ENCODE data around the gene TRIM46.
A peak's percentile ranks its signal among the peaks of the same experiment; 100 is the strongest.
"Not testable (repeated sequence)": the region's sequence is repeated elsewhere in the genome, so short reads cannot be mapped to it uniquely, and the experiment has no call there.

Gene TRIM46

GRCh38 chr1:155187456-155187891, 13.8 kb downstream of the TRIM46 start:
- DNase-seq (ENCODE audit: low read depth): no peak

GRCh38 chr1:155188268-155188667, 14.6 kb downstream of the TRIM46 start:
- DNase-seq (ENCODE audit: low read depth): no peak

- not testable (repeated sequence) for DNase-seq (ENCODE audit: low read depth)
Measured at GRCh38 chr1:155189926-155190325, 16.3 kb downstream of the TRIM46 start.

GRCh38 chr1:155191904-155192303, 18.3 kb downstream of the TRIM46 start:
- DNase-seq (ENCODE audit: low read depth): no peak

- no peak for DNase-seq (ENCODE audit: low read depth)
Measured at GRCh38 chr1:155192346-155193274, 19.0 kb downstream of the TRIM46 start.

GRCh38 chr1:155193275-155193990, 19.8 kb downstream of the TRIM46 start:
- peak; percentile 37 for DNase-seq (ENCODE audit: low read depth)

- DNase-seq (ENCODE audit: low read depth): not testable (repeated sequence)
Measured at GRCh38 chr1:155193991-155194240, 20.3 kb downstream of the TRIM46 start.

GRCh38 chr1:155195201-155196102, 21.8 kb downstream of the TRIM46 start:
- no peak for DNase-seq (ENCODE audit: low read depth)

GRCh38 chr1:155196103-155196892, 22.6 kb downstream of the TRIM46 start:
- no peak for DNase-seq (ENCODE audit: low read depth)

- DNase-seq (ENCODE audit: low read depth): no peak
Measured at GRCh38 chr1:155196893-155197638, 23.4 kb downstream of the TRIM46 start.

GRCh38 chr1:155197901-155198546, 24.4 kb downstream of the TRIM46 start:
- no peak for DNase-seq (ENCODE audit: low read depth)

- DNase-seq (ENCODE audit: low read depth): no peak
Measured at GRCh38 chr1:155198547-155198906, 24.9 kb downstream of the TRIM46 start.

GRCh38 chr1:155199792-155200191, 26.1 kb downstream of the TRIM46 start:
- DNase-seq (ENCODE audit: low read depth): no peak

- DNase-seq (ENCODE audit: low read depth): no peak
Measured at GRCh38 chr1:155200920-155201319, 27.3 kb downstream of the TRIM46 start.

- no peak for DNase-seq (ENCODE audit: low read depth)
Measured at GRCh38 chr1:155202198-155202597, 28.5 kb downstream of the TRIM46 start.

- DNase-seq (ENCODE audit: low read depth): no peak
Measured at GRCh38 chr1:155202731-155203515, 29.3 kb downstream of the TRIM46 start.

GRCh38 chr1:155205035-155205434, 31.4 kb downstream of the TRIM46 start:
- no peak for DNase-seq (ENCODE audit: low read depth)

GRCh38 chr1:155205969-155206593, 32.4 kb downstream of the TRIM46 start:
- DNase-seq (ENCODE audit: low read depth): no peak

Data from T-helper 22 cell (primary cell).